GM21825 (cell line): ENCODE results near the gene DNAH8.
"Not testable (repeated sequence)": the region's sequence is repeated elsewhere in the genome, so short reads cannot be mapped to it uniquely, and the experiment has no call there.

Source experiments
- ATAC-seq: cut with Tn5 transposase; IDR thresholded peaks from one replicate; pipeline ENCODE4 v1.9.1; 2021; ENCODE audit warnings: mild to moderate bottlenecking, moderate library complexity; ENCODE audit not compliant: unreplicated experiment

Gene DNAH8

GRCh38 chr6:38882157-38882556, 167.0 kb downstream of the DNAH8 start:
- no peak for ATAC-seq

- no peak for ATAC-seq
Measured at GRCh38 chr6:38897507-38897906, 182.4 kb downstream of the DNAH8 start.

GRCh38 chr6:38901802-38902522, 186.9 kb downstream of the DNAH8 start:
- no peak for ATAC-seq

GRCh38 chr6:38906582-38906981, 191.5 kb downstream of the DNAH8 start:
- ATAC-seq = no peak

GRCh38 chr6:38907264-38907663, 192.2 kb downstream of the DNAH8 start:
- no peak for ATAC-seq

- no peak for ATAC-seq
Measured at GRCh38 chr6:38909015-38909730, 194.1 kb downstream of the DNAH8 start.

- ATAC-seq = no peak
Measured at GRCh38 chr6:38910207-38910606, 195.1 kb downstream of the DNAH8 start.

GRCh38 chr6:38912378-38912777, 197.3 kb downstream of the DNAH8 start:
- ATAC-seq = no peak

- ATAC-seq = no peak
Measured at GRCh38 chr6:38915205-38915925, 200.3 kb downstream of the DNAH8 start.

- ATAC-seq = not testable (repeated sequence)
Measured at GRCh38 chr6:38921540-38921939, 206.4 kb downstream of the DNAH8 start.

GRCh38 chr6:38924791-38925509, 209.8 kb downstream of the DNAH8 start:
- ATAC-seq = no peak

GRCh38 chr6:38929560-38929959, 214.4 kb downstream of the DNAH8 start:
- no peak for ATAC-seq

- ATAC-seq = no peak
Measured at GRCh38 chr6:38933426-38933825, 218.3 kb downstream of the DNAH8 start.

GRCh38 chr6:38935051-38935450, 219.9 kb downstream of the DNAH8 start:
- ATAC-seq = no peak

- no peak for ATAC-seq
Measured at GRCh38 chr6:38937839-38938613, 222.9 kb downstream of the DNAH8 start.

- no peak for ATAC-seq
Measured at GRCh38 chr6:38938741-38939140, 223.6 kb downstream of the DNAH8 start.

- no peak for ATAC-seq
Measured at GRCh38 chr6:38942442-38942841, 227.3 kb downstream of the DNAH8 start.

- no peak for ATAC-seq
Measured at GRCh38 chr6:38942965-38943364, 227.9 kb downstream of the DNAH8 start.

GRCh38 chr6:38943964-38944363, 228.9 kb downstream of the DNAH8 start:
- no peak for ATAC-seq

GRCh38 chr6:38944655-38945279, 229.7 kb downstream of the DNAH8 start:
- no peak for ATAC-seq
